Cardiac fibroblast (primary cell): Measurements from ENCODE around the gene CLASRP.
A peak's percentile ranks its signal among the peaks of the same experiment; 100 is the strongest.

ENCODE experiments used
- DNase-seq, 2 donors: peaks; one replicate each; pipeline versions ENCODE4 v3.0.0 to v3.0.0-alpha.2; 2010; ENCODE audit warnings: low read depth in 2 of 2
- H3K4me3 ChIP-seq, 2 donors: replicated peaks in 1 of 2; 1 replicate in 1 of 2; 2 replicates in 1 of 2; pipeline ENCODE4 v1.5.1; 2011; ENCODE audit warnings: low read depth in 2 of 2, low read length in 2 of 2, mild to moderate bottlenecking in 2 of 2, moderate library complexity in 1 of 2
- CTCF ChIP-seq: IDR thresholded peaks from one replicate; pipeline ENCODE4 v1.5.1; 2011; ENCODE audit warnings: low read depth, mild to moderate bottlenecking, low read length, inconsistent platforms

The CLASRP gene

GRCh38 chr19:45058622-45059159 lies 19.8 kb downstream of the CLASRP start:
- H3K4me3 ChIP-seq = no peak overlapping the region
- TF ChIP-seq CTCF = no peak
- DNase-seq = no peak

DNA sequence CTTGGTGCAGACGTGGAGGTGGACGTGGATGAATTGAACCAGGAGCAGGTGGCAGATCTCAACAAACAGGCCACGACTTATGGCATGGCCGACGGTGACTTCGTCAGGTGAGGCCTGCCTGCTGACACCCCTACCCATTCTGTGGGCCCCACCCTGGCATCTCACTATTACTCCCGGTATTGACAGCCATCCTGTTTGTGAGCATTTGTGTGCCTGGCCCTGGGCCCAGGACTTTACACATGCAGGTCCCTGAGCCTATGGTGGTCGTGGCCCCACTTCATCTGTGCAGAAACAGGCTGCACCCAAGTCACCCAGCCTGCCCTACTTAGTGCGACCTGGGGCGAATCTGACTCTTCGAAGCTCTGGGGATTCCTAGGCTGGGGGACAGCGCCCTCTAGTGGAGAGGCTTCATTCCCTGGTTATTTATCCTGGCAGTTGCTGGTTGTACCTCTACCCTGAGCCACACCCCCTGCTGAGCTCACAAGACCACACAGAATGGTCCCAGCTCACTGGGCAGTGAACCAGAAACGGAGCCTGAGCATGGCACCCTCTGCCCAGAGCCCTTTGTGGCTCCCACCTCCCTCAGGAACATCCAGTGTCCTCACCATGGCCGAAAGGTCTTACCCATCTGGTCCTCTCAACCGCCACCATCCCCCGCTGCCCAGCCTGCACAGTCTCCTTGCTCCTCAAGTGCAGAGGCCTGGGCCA lies 20.6 kb downstream of the CLASRP start:
- peak; percentile 85 to 87 for DNase-seq
- H3K4me3 ChIP-seq = no peak overlapping the region
- peak; percentile 90 for TF ChIP-seq CTCF

- TF ChIP-seq CTCF = no peak
- no peak for DNase-seq
- H3K4me3 ChIP-seq = no peak overlapping the region
Observed at GRCh38 chr19:45061965-45062364, 23.1 kb downstream of the CLASRP start.

- TF ChIP-seq CTCF = no peak
- DNase-seq = no peak
- H3K4me3 ChIP-seq = no peak overlapping the region
Observed at GRCh38 chr19:45063851-45064801, 25.3 kb downstream of the CLASRP start.

GRCh38 chr19:45066921-45067661 lies 28.2 kb downstream of the CLASRP start:
- DNase-seq = no peak
- no peak overlapping the region for H3K4me3 ChIP-seq
- TF ChIP-seq CTCF = no peak

- no peak overlapping the region for H3K4me3 ChIP-seq
- DNase-seq = no peak
- no peak for TF ChIP-seq CTCF
Observed at GRCh38 chr19:45068041-45068440, 29.2 kb downstream of the CLASRP start.
